HG02759 (cell line): ENCODE results near the gene RARA.
A peak's percentile ranks its signal among the peaks of the same experiment; 100 is the strongest.

Experiments
- ATAC-seq: cut with Tn5 transposase; IDR thresholded peaks from one replicate; pipeline ENCODE4 v1.9.1; 2021; ENCODE audit warnings: mild to moderate bottlenecking, moderate library complexity; ENCODE audit not compliant: unreplicated experiment

The RARA gene

DNA sequence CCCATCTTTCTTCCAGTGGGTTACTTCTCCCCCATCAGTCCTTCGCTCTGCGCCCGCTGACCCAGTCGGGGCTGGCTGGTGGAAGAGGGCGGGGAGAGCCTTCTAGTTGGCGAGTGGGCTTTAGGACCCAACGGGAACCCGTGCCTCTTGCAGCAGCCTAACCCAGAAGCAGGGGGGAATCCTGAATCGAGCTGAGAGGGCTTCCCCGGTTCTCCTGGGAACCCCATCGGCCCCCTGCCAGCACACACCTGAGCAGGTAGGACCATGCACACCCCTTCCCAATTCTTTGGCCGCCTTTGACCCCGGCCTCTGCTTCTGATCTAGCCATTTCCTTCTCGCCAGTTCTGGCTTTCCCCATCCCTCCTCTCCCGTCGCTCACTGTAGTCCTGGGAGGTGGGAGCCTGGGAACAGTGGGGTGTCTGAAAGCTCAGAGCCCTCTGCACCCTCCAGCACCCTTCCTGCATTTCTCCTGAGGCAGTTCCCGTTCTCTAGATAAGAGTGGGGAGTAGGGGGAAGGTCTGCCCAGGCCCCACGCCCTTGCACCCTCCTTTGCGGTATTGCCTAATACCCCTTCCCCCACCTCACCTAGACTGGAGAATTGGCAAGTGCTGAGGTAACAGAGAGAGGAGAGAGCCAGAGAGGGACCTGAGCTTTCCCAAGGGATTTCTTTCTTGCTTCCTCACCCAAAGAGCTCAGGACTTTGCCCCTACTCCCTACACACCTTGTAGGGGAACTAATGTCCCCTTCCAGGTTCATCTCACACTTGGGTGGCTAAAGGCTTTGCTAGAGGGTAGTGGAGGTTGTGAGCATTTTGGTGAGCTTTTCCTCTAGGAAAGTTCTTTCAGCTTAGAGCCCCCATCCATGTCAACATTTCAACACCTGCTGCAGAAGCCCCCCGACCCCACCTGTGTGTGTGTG is at the start of gene RARA:
Gene RARA, plus strand, starts transcription at position 150 of the 918 bp plus-strand sequence. CDS start 22,039 bp downstream, outside the sequence.
- no peak for ATAC-seq

DNA sequence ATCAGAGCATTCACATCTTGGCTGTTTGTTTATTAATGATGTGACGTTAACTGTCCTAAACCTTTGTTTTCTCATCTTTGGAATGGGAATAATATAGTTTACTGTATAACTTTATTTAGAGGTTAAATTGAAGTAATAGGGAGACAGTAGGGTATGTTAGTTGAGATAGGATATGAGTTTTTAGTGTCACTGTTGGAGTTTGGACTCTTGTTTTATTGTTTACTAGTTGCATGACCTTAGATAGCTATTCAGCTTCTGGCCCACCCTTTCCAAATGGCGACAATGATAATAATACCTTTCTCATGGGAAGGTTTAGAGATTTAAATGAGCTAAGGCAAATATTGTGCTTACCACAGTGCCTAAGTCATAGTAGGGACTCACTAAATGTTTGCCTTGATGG is 49.5 kb upstream of the RARA start:
- no peak for ATAC-seq

DNA sequence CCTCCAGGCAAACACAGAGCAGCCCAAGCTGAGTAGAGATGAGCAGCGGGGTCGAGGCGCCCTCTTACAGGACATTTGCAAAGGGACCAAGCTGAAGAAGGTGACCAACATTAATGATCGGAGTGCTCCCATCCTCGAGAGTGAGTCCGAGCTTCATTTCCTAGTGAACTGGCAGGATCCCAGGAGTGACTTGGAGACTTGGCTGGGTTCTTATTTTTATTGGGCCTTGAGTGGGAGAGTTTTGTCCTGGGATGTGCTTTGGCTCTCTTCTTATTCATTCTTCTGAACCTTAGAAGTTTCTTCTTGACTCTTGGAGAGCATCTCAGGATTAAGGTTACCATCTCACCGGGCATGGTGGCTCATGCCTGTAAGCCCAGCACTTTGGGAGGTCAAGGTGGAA is 48.5 kb upstream of the RARA start:
- no peak for ATAC-seq

DNA sequence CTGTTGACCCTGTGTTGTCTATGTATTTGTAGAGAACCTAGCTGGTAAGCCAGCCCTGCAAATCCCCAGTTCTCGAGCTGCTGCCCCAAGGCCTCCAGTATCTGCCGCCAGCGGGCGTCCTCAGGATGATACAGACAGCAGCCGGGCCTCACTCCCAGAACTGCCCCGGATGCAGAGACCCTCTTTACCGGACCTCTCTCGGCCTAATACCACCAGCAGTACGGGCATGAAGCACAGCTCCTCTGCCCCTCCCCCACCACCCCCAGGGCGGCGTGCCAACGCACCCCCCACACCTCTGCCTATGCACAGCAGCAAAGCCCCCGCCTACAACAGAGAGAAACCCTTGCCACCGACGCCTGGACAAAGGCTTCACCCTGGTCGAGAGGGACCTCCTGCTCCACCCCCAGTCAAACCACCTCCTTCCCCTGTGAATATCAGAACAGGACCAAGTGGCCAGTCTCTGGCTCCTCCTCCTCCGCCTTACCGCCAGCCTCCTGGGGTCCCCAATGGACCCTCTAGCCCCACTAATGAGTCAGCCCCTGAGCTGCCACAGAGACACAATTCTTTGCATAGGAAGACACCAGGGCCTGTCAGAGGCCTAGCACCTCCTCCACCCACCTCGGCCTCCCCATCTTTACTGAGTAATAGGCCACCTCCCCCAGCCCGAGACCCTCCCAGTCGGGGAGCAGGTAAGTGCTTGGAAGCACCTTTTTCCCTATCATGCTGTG is 44.4 kb upstream of the RARA start:
- no peak for ATAC-seq

DNA sequence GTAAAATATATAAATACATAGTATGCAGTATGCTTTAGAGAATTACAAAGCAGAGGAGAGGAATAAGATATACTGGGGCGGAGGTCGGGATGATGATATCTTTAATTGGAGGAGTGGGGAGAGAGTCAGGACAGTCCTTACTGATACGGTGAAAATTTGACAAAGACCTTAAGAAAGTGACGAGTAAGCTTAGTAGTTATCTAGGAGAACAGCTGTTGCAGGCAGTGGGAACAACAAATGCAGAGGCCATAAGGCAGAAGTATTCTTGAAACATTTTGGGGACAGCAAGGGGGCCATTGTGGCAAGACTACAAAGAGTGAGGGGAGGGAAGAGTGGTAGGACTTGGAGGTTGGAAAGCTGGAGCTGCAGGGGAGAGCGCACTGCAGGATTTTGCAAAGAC is 43.6 kb upstream of the RARA start:
- ATAC-seq, result no peak

DNA sequence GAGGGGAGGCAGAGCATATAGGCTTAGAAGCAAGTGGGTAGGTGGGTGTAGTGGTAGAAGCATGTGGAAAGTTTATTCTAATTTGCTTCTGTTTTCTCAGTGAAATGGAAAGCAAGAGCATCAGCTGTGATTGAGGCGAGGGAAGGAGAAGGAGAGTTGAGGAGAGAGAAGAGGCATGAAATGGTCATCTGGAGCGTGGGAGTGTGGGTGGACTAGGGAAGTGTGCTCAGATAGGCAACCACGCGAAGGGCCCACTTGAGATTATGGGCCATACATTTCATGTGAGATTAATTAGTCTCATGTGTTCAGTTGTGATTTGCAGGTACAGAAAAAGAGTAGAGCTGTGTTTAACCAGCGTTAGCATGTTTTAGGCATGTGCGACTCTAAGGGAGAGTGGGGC is 42.1 kb upstream of the RARA start:
- ATAC-seq, result no peak

DNA sequence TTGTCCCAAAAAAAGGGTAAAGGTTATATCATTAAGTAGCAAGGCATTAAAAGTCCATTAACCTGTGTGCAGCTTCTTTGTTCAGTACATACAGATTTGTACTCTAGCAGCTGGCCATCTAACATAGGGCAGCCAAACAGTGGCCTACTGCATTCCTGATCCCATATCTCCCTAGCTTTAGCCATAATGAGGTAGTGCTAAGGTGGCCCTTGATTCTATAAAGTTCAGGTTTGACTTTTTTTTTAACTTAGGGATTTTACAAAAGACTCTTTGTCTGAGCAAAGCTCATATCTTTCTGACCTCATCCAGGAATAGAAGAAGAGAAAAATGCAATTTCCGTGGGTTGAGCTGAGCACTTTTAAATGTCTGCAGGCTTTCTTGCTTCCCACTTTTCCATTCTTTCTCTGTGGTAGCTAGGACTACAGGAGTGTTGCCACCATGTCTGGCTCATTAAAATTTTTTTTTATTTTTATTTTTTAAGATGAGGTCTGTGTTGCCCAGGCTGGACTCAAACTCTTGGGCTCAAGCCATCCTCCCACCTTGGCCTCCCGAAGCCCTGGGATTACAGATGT is 40.8 kb upstream of the RARA start:
- ATAC-seq, result no peak

DNA sequence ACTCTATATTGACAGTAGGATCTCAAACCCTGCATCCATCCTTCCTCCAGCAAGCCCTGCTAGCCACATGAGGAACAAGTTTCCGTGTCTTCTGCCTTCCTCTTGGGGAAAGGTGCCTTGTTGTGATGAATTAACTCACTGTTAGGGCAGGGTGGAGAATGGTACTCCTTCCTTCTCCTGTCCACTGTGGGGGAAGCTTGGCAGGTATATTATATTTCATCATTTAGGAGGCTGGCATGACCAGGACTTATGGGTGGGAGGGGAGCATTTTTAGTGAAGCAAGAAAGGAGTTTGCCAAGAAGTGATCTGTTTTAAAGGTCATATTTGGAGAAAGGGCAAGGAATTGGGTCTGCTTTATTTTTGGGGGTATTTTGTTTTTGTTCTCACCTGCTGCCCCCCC is 30.6 kb upstream of the RARA start:
- no peak for ATAC-seq

DNA sequence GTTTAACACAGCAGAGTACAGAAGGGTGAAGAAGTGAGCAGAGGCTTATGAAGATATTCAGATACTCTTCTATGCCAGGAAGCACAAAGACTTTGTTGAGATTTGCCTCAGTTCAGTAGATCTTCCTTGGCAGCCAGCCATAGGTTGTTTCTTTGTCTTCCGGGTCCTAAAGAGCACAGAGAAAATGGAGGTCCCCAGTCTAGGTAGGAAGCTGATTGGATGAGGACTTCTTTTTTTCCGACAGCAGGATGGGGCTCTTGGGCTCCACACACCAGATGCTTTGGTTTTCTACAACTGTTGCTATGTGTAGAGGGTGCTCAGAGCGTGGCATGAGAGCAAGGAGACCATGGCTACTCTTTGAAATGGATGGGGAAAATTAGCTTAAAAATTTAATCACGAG is 29.6 kb upstream of the RARA start:
- ATAC-seq, result no peak

DNA sequence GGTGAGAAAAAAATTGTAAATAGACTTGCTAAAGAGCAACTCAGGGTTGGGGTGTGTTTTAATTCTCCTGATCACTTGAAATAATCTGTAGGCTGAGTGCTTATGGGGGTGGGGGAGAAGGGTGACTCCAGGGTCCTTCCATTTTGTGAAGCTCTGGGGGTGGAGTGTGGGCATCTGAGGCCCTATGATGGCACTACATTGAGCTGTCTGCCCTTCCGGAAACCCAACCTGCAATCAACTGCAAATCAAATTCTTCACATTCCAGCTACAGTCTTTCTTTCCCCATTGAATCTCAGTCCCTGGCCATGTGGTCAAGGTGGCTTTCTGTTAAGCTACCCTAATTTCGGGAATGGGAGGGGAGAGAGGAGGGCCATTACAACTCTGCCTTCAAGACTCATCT is 27.3 kb upstream of the RARA start:
- ATAC-seq, result no peak

DNA sequence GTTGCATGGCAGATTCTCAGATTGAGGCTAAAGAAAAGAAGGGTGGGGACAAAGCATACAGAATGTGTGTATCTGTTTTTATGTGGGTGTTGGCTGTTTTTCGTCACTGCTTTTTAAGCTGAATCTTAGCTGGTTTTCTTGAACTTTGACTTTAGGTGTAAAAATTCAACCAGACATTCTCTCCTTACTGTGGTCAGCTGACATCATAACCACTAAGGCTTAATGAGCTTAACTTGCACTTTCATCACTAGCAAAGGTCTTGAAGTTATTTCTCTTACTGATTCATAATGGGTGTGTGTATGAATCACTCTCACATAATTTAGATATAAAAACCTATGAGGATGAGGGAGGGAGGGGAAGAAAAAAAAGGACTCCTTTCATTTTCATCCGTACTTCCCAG is 25.3 kb upstream of the RARA start:
- no peak for ATAC-seq

DNA sequence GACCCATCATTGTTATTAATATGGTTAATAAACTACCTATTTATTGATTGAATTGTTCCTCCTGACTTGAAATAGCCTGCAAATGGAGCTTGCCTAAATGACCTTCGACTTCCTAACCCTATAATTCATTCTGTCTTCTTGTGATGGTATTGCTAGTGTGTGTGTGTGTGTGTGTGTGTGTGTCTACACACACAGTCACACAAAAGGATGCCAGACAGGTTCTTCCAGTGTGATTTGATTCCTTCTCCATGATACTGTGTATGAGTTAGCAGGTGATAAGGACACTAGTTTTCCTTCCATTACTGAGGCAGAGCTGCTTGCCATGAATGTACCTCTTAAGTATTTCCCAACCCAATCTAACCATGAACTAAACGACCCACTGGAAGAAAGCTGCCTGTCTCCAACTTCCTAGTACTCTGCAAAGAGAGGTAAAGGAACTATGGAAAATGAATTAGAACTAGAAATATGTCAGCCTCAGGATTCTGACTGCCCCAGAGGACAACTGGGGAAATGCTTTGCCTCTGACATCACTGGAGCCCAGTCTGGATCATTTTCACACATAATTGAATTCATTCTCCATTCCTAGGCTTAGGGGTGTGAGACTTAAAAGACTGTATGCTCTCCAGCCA is 24.8 kb upstream of the RARA start:
- ATAC-seq, result no peak

DNA sequence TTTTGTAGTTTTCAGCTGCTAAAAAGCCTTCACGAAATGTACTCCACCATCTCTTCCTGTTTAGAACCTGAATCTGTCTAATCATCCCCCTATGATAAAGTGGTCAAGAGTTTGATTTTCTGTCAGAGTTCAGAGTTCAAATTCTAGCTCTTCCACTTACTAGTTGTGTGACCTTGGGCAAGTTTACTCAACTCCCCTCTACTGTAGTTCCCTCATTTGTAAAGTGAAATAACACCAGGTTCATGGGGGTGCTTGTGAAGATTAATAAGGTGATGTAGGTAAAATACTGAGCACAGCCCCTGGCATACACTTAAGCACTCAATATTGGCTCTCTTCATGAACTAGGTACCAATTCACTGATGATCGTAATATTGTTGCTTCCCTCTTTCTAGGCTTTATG is 22.5 kb upstream of the RARA start:
- ATAC-seq, result no peak

DNA sequence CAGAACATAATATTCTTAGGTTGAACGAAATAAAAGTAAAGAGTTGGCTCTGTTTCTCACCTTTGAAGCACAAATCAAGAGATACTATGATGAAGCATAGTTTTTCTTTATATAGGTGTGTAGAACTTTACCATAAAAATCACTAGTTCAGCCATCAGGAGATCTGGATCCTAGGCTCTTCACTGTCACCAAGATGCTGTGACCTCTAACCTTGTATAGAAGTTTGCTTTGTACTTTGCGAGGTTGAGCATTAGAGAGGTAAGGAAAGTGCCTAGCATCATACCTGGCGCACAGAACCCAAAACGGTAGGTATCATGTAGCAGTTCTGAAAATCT is 21.9 kb upstream of the RARA start:
- no peak for ATAC-seq

DNA sequence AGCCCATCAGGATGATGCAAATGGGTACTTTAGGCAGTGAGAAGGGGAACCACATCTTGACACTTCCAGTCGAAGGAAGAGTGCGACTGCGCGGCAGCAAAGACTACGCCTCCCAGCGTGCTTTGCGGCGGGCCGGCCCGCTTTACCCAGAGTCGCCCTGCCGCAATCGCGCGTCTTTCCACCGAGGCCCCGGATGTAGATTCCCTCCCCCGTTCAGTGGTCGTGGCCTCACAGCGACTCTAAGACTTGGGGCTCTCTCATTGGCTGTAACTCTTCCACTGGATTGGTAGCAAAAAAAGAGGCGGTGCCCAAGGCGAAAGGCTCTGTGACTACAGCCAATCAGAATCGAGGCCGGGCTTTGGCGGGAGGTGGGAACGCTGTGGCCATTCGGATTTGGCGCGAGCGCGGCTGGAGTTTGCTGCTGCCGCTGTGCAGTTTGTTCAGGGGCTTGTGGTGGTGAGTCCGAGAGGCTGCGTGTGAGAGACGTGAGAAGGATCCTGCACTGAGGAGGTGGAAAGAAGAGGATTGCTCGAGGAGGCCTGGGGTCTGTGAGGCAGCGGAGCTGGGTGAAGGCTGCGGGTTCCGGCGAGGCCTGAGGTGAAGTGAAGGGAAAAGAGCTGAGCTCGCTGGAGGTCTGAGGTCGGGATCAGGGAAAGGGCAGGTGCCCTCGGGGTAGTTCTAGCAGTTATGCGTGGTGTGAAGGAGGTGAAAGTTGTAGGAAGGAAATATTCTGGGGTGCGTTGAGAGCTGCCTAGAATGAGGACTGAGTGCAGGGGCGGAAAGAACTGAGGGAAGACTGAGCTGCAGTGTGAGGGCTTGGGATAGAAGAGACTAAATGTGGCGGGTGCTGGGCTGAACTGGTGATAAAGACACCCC is 21.2 kb upstream of the RARA start, which contains the start of gene CDC6:
Gene CDC6, plus strand, starts transcription at position 386 of the 876 bp plus-strand sequence. CDS start 1,542 bp downstream, outside the sequence.
- ATAC-seq, result peak; percentile 89

DNA sequence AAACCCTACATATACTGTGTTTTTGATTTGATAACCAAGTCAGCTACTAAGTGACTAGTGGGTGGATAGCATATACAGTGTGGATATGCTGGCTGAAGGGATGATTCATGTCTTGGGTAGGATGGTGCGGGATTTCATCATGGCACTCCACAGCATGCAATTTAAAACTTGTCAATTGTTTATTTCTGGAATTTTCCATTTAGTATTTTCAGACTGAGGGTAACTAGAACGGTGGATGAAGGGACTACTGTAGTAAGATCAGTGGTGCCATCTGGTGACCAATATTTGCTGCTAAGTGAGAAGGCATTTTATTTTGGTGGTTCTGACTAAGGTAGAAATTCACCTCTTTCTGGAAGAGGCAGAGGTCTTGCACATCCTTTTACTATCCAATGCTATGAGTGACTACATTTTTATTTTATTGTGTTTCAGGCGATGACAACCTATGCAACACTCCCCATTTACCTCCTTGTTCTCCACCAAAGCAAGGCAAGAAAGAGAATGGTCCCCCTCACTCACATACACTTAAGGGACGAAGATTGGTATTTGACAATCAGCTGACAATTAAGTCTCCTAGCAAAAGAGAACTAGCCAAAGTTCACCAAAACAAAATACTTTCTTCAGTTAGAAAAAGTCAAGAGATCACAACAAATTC is 18.2 kb upstream of the RARA start:
- no peak for ATAC-seq

DNA sequence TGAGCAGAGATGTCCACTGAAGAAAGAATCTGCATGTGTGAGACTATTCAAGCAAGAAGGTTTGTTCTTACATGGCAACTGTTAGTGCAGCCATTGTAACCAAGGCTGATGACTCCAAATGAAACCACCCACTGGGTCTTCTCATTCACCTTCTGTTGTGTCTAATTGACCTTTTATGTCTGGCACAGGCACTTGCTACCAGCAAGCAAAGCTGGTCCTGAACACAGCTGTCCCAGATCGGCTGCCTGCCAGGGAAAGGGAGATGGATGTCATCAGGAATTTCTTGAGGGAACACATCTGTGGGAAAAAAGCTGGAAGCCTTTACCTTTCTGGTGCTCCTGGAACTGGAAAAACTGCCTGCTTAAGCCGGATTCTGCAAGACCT is 17.7 kb upstream of the RARA start:
- ATAC-seq, result no peak

DNA sequence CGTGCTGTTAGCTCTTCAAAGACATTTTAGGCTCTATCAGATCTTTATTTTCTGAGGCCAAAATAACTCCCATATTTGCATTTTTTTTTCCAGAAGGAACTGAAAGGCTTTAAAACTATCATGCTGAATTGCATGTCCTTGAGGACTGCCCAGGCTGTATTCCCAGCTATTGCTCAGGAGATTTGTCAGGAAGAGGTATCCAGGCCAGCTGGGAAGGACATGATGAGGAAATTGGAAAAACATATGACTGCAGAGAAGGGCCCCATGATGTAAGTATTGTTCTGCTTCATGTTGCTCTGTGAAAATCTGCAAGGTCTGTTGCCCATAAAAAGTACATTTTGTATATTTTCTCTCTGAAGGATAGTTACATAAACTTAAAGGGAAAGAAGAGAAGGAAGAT is 15.6 kb upstream of the RARA start:
- ATAC-seq, result no peak

DNA sequence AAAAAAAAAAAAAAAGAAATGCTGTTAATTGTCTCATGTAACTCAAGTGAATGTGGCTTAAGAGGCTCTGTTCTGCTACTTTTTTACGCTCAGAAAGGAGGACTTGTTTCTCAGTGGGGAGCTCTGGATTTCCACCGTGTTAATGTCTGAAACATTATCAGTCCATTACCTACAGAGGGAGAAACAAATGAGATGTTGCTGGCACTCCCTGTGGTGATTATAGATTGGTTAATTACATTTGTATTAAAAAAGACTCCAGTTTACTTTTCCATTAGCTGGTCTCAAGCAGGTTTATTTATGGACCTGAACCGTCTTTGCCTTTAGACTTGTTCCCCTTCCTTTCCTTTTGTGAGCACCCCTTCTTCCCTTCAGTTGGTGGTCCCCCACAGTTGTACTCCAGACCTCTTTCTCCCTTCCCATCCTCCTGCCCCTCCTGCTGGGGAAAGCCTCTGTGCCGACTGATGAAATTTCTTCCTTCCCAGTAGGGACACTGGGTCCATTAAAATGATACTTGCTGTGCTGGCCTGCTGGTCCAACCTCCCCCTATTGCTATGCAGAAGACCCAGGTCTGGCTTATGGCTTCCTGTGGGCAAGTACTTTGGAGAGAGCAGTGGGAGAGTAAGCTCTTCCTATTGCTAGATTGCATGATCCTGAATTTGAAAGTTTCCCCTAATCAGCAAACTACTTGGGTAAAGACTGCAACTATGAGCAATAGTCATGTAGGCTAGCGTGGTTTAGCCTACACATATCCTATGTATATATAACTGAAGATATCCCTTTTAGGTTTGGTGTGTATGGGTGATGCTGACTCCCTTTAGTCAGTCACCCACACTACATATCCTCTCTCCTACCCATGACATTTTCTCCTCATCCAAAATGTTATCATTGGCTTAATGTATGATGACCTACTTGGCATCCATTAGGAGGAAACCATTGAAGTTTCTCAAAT is 13.2 kb upstream of the RARA start:
- no peak for ATAC-seq
